ENCODE results near the gene HBE1.

Gene HBE1

DNA sequence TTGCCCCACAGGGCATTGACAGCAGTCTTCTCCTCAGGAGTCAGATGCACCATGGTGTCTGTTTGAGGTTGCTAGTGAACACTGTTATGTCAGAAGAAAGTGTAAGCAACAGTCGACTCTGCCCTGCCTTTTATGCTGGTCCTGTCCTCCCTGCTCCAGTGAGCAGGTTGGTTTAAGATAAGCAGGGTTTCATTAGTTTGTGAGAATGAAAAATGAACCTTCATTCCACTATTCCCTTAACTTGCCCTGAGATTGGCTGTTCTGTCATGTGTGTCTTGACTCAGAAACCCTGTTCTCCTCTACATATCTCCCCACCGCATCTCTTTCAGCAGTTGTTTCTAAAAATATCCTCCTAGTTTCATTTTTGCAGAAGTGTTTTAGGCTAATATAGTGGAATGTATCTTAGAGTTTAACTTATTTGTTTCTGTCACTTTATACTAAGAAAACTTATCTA is 35.3 kb downstream of the HBE1 start, which contains the start of gene HBD:
Gene HBD (minus strand): TSS at position 103 of the 454 bp plus-strand sequence. CDS start 50 bp downstream, at position 53.
- DNase-seq (ENCODE audit: low read depth, low spot score): no peak

DNA sequence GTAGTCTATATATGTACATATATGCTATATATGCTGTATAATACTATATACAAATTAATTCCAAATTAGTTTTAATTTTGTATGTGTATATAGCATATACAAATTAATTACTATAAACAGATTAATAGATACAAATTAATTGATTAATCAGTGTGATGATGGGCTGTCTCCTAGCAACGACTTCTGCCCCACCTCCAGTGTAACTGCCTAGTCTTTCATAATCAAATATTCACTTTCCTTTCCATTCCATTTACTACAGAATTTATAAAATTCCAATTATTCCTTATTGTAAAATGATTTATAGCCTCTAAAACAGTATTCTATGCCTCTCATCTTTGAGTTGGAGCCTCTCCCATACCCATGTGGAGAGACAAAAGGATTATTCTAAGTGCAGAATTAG is 36.4 kb downstream of the HBE1 start:
- no peak for DNase-seq (ENCODE audit: low read depth, low spot score)

DNA sequence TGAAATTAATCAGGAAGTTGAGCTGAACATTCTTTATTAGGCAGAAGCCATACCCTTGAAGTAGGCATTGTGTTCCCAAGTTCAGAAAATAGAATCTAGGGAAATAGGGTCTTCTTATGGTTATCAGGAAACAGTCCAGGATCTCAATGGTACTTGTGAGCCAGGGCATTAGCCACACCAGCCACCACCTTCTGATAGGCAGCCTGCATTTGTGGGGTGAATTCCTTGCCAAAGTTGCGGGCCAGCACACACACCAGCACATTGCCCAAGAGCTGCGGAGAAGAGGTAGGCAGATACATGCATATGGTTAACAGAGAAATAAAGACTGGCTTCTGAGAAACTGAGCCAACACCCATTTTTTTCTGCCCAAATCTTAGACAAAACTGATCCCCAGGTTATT is 36.9 kb downstream of the HBE1 start:
- no peak for DNase-seq (ENCODE audit: low read depth, low spot score)

DNA sequence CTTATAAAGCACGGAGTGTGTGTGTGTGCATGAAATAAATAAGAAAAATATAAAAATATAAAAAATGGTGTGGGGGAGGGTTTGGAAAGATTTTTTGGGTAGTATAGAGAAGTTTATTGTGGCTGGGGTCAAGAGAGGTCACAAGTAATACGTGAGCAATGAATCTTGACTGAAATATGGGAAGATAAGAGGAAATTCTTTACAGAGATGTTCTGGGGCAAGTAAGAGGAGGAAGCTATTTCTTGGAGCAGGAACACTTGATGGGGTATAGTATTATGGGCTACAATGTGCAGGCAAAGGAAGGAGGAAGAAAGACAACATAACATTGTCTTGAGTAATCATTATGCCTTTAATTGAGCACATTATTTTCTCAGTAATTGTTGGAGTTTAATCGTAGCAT is 37.6 kb downstream of the HBE1 start:
- DNase-seq (ENCODE audit: low read depth, low spot score): no peak

DNA sequence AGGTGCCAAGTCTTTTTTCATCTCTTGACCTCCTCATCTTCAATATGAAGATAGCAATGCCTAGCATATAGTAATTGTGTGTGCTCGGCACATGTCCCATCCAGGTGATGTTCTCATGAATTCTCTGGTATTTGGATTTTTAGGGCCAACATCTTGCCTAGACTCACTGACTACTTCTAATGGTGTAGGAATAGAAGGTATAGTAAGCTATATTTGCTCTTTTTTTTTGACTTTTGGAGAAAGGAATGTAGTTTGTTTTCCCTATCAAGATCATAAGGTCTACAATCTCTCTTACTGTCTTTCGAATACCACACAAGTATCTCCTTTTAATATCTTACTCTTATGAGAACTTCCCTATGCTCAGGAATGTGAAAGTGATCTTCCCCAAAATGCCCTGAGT is 38.6 kb downstream of the HBE1 start:
- no peak for DNase-seq (ENCODE audit: low read depth, low spot score)

DNA sequence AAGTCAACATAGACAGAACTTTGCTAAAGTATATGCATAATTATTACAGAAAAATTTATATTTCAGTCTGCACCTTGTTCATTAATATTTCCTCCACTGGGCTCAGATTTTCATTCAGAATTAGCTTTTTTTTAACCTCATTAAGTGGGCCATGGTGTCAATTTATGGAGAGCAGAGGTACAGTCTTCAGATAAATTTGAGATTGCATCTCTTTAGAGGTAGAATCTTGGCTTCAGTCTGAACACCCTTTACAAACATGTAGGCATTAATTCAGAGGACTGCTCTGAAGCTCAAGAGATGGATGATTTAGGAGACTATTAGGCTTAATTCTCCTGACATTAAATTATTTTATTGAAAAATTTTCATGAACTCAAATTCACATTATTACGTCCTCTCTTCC is 39.5 kb downstream of the HBE1 start:
- DNase-seq (ENCODE audit: low read depth, low spot score): no peak

DNA sequence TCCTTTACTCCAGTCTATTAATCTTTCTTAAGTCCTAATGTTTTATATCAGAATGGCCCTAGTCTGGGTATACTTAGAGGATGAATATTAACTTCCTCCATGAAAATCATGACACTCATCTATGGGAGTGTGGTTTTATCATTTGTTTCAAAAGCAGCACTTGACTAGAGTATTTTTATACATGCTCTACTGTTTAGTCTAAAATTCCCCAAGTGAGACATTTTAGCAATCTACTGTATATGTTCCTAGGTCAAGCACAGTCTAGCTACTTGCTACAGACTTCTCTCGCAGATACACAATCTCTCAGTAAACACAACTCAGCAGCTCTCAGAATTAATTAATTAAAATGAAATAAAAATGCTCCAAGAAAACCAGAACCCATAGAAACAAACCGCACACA is 39.9 kb downstream of the HBE1 start:
- no peak for DNase-seq (ENCODE audit: low read depth, low spot score)

DNA sequence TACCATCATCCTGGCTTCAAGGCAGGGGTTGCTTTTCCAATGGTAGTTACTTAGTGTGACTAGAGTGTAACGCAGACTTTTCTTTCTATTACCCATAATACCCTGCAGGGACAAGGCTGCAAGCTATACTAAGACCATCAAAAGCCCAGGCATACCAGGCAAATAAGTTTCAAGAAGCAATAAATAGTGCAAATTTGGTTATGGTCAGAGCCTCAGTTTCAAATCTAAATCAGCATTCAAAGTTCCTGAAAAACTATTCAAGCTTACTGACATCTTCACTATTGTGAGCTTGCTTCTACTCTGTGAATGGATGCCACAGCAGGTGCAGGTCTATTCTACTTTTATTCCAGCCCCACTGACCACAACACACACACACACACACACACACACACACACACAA is 40.4 kb downstream of the HBE1 start:
- no peak for DNase-seq (ENCODE audit: low read depth, low spot score)

DNA sequence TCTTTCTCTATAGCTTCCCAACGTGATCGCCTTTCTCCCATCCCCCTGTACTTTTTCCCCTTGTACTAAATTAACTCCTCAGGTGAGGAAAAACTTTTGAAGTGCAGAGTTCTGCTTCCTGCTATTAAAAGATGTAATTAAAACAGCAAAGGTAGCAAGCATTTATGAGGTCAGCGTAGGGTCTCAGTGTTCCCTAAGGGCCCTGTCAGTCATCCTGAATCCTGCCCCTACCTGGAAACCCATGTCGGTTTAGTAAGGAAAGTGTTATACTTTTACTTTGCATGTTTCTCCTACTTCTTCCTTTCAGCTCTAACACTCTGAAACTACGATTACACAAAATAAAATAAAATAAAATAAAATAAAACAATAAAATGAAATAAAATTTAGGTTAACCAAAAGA is 41.6 kb downstream of the HBE1 start:
- no peak for DNase-seq (ENCODE audit: low read depth, low spot score)

DNA sequence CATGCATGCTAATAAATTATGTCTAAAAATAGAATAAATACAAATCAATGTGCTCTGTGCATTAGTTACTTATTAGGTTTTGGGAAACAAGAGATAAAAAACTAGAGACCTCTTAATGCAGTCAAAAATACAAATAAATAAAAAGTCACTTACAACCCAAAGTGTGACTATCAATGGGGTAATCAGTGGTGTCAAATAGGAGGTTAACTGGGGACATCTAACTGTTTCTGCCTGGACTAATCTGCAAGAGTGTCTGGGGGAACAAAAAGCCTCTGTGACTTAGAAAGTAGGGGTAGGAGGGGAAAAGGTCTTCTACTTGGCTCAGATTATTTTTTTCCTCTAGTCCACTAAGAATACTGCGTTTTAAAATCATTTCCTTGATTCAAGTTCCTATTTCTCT is 42.1 kb downstream of the HBE1 start:
- no peak for DNase-seq (ENCODE audit: low read depth, low spot score)

DNA sequence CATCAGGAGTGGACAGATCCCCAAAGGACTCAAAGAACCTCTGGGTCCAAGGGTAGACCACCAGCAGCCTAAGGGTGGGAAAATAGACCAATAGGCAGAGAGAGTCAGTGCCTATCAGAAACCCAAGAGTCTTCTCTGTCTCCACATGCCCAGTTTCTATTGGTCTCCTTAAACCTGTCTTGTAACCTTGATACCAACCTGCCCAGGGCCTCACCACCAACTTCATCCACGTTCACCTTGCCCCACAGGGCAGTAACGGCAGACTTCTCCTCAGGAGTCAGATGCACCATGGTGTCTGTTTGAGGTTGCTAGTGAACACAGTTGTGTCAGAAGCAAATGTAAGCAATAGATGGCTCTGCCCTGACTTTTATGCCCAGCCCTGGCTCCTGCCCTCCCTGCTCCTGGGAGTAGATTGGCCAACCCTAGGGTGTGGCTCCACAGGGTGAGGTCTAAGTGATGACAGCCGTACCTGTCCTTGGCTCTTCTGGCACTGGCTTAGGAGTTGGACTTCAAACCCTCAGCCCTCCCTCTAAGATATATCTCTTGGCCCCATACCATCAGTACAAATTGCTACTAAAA is 42.9 kb downstream of the HBE1 start, which contains the start of gene HBB:
Gene HBB (minus strand): TSS at position 340 of the 579 bp plus-strand sequence. CDS start 50 bp downstream, at position 290.
- no peak for DNase-seq (ENCODE audit: low read depth, low spot score)

DNA sequence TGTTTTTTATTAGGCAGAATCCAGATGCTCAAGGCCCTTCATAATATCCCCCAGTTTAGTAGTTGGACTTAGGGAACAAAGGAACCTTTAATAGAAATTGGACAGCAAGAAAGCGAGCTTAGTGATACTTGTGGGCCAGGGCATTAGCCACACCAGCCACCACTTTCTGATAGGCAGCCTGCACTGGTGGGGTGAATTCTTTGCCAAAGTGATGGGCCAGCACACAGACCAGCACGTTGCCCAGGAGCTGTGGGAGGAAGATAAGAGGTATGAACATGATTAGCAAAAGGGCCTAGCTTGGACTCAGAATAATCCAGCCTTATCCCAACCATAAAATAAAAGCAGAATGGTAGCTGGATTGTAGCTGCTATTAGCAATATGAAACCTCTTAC is 44.3 kb downstream of the HBE1 start:
- DNase-seq (ENCODE audit: low read depth, low spot score): no peak

DNA sequence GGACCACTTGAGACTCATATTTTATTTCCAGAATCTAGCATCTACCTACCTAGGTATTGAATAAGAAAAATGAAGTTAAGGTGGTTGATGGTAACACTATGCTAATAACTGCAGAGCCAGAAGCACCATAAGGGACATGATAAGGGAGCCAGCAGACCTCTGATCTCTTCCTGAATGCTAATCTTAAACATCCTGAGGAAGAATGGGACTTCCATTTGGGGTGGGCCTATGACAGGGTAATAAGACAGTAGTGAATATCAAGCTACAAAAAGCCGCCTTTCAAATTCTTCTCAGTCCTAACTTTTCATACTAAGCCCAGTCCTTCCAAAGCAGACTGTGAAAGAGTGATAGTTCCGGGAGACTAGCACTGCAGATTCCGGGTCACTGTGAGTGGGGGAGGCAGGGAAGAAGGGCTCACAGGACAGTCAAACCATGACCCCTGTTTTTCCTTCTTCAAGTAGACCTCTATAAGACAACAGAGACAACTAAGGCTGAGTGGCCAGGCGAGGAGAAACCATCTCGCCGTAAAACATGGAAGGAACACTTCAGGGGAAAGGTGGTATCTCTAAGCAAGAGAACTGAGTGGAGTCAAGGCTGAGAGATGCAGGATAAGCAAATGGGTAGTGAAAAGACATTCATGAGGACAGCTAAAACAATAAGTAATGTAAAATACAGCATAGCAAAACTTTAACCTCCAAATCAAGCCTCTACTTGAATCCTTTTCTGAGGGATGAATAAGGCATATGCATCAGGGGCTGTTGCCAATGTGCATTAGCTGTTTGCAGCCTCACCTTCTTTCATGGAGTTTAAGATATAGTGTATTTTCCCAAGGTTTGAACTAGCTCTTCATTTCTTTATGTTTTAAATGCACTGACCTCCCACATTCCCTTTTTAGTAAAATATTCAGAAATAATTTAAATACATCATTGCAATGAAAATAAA is 44.9 kb downstream of the HBE1 start:
- no peak for DNase-seq (ENCODE audit: low read depth, low spot score)

DNA sequence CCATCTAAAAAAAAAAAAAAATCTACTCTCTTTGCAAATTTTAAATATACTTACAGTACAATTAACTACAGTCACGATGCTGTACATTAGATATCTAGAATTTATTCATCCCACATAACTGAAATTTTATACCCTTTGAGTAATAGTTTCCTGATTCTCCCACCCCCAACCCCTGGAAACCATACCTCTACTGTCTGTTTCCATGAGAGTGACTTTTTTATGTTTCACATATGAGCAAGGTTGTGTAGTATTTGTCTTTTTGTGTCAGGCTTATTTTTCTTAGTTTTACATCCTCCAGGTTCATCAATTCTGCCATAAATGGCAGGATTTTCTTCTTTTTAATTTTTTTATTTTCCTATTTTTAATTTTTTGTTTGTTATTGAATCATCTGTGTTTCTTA is 46.1 kb downstream of the HBE1 start:
- DNase-seq (ENCODE audit: low read depth, low spot score): no peak

DNA sequence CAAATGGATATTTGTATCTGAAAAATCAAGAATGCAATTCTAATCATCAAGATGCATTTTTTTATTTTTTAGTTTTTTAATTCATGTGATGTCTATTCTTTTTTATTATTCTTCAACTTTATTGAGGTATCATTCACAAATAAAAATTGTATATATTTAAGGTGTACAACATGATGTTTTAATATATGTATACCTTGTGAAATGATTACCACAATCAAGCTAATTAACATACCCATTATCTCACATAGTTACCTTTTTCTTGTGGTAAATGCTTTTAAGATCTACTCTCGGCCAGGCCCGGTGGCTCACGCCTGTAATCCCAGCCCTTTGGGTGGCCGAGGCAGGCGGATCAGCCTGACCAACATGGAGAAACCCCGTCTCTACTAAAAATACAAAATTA is 46.6 kb downstream of the HBE1 start:
- no peak for DNase-seq (ENCODE audit: low read depth, low spot score)
